WERI-Rb-1 (cell line): ENCODE results near the gene RTP5.
"Not testable (repeated sequence)": the region's sequence is repeated elsewhere in the genome, so short reads cannot be mapped to it uniquely, and the experiment has no call there.

Source experiments
- DNase-seq: peaks from one replicate; pipeline ENCODE4 v3.0.0-alpha.2; 2020
- H3K27ac ChIP-seq: fragments of 250-450 bp; sonication (Bioruptor Pico); 2 replicates; pipeline ENCODE4 v1.5.1; 2020; ENCODE audit warnings: mild to moderate bottlenecking, moderate library complexity
- H3K27me3 ChIP-seq: fragments of 250-450 bp; sonication (Bioruptor Pico); 2 replicates; pipeline ENCODE4 v1.5.1; 2021; ENCODE audit warnings: mild to moderate bottlenecking, low read depth, moderate library complexity; ENCODE audit not compliant: insufficient read depth, severe bottlenecking
- H3K36me3 ChIP-seq: fragments of 250-450 bp; sonication (Bioruptor Pico); 2 replicates; pipeline ENCODE4 v1.5.1; 2020; ENCODE audit warnings: mild to moderate bottlenecking, moderate library complexity
- H3K4me3 ChIP-seq: 2 replicates; pipeline ENCODE4 v1.5.1; 2011; ENCODE audit warnings: low read depth, mild to moderate bottlenecking, control low read depth, low read length
- H3K9me3 ChIP-seq: fragments of 250-450 bp; sonication (Bioruptor Pico); 2 replicates; pipeline ENCODE4 v1.5.1; 2021; ENCODE audit warnings: mild to moderate bottlenecking, moderate library complexity; ENCODE audit not compliant: severe bottlenecking
- CTCF ChIP-seq: IDR thresholded peaks from 2 replicates; pipeline ENCODE4 v1.5.1; 2011; ENCODE audit warnings: low read depth, mild to moderate bottlenecking, control low read depth, inconsistent platforms, low read length

RTP5 gene

GRCh38 chr2:241922411-241922810 lies 52.9 kb downstream of the RTP5 start:
- TF ChIP-seq CTCF: no peak
- Histone ChIP-seq H3K4me3 (no peak overlapping the region), H3K9me3 (peaks cover 3% of the 10 kb centered on the region), H3K27me3 (no peaks in the 10 kb centered on the region), H3K27ac (no peak overlapping the region), H3K36me3 (no peaks in the 10 kb centered on the region)
- no peak for DNase-seq

GRCh38 chr2:241922816-241923601 lies 53.5 kb downstream of the RTP5 start:
- not testable (repeated sequence) for H3K27ac ChIP-seq, H3K4me3 ChIP-seq, H3K27me3 ChIP-seq, H3K9me3 ChIP-seq, H3K36me3 ChIP-seq, DNase-seq
